Activated CD8-positive, alpha-beta memory T cell treated with anti-CD3 and anti-CD28 coated beads, Interleukin-2, amount 50 U/mL, for 24 hours (primary cell): ENCODE results near the gene GOSR2.
"Not testable (repeated sequence)": the region's sequence is repeated elsewhere in the genome, so short reads cannot be mapped to it uniquely, and the experiment has no call there.

Source experiments
- DNase-seq: peaks from one replicate; pipeline ENCODE4 v3.0.0-alpha.2; 2020; ENCODE audit errors: extremely low read depth

GOSR2 gene

GRCh38 chr17:46930051-46930450, 7.1 kb downstream of the GOSR2 start:
- no peak for DNase-seq

DNA sequence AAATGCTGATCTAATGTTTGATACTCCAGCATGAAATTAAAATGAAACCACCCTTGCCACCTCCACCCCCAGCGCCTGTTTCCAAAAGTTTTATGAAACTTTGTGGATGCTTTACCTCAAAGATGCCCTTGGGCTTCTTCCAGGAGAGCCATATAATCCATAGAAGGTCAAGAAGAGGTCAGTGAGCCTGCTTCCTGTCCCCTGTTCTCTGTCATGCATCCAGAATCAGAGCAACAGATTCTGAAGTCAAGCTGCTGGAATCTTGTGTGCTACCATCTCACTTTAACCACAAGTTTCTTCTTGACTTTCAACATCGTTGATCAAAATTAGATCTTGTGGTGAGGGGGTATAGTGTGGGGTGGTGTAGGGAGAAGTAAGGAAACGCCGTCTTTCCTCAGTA, 8.6 kb downstream of the GOSR2 start:
- no peak for DNase-seq

- no peak for DNase-seq
These were observed 12.8 kb downstream of the GOSR2 start for GRCh38 chr17:46935658-46936266.

- DNase-seq = peak; percentile 36
These were observed 17.9 kb downstream of the GOSR2 start for GRCh38 chr17:46940692-46941404.

DNA sequence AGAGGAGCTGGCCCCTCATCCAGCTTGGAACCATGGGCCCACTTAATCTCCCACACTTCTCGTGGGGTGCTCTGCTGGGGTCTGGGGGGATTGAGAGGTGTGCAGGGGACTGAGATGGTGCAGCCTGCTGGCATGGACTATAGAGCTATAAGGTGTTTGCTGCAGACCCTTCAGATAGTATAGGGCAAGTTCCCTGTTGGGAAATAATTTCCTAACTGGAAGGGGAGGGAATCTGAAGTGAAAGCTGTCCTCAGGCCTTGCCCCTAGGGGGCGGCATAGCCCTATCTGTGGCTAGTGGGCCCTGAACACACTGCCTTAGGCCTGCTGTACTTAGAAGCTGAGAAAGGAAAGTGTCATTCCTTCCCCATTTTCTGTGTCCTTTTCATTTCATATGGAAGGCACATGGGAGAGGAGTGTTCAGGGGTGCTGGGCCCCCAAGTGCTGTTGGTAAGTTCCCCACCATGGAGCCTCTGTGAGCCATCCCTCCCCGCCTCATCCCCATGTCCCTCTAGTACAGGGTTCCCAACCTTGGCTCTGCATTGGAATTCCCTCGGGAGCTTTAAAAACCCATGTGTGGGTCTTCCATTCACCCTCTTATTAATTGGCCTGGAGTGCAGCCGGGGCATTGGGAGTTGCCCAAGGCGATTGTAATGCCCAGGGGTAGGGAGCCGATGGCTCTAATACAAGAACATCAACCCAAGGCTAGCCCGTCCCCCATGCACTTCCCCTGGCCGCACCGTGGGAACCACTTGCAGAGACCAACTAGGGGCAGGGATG, 19.7 kb downstream of the GOSR2 start:
- DNase-seq = no peak

GRCh38 chr17:46943218-46943500, 20.2 kb downstream of the GOSR2 start:
- no peak for DNase-seq

DNA sequence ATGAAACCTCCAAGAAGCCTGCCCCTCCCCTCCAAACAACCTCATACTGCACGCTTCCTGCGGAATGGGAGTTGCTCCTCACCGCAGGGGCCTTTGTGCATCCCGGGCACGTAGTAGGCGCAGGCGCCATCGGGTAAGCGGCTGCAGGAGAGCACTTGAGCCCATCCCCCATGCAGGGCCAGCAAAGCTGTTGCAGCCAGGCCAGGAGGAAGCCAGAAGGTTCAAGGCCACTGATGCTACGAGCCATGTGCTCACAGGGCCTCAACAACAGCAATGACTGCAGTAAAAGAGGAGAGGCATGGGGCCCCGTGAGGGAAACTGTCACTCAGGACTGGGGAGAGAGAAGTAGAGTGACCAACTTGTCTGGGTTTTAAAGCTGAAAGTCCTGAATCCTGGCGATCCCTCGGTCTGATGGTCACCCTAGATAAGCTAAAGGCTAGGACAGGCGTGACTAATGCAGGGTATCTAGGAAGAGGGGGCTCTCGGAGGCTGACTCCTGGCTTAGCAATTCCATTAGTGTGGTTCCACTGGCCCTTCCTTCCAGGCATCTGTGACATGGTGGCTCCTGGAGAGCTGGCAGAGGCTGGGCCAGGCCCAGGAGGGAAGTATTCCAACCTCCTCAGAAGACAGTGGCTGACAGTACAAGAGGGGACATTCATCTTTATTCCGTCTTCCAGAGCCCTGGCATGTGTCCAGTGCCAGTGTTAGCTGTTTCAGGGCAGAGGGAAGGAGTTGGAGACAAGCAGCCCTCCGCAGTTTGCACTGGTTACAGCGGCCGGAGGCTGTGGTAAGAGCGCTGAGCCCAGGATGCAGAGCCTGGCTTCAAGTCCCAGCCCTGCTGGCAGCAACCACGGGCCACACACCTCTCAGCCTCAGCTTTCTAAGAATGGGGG, 20.8 kb downstream of the GOSR2 start:
- no peak for DNase-seq

- no peak for DNase-seq
These were observed 22.0 kb downstream of the GOSR2 start for GRCh38 chr17:46944931-46945330.

DNA sequence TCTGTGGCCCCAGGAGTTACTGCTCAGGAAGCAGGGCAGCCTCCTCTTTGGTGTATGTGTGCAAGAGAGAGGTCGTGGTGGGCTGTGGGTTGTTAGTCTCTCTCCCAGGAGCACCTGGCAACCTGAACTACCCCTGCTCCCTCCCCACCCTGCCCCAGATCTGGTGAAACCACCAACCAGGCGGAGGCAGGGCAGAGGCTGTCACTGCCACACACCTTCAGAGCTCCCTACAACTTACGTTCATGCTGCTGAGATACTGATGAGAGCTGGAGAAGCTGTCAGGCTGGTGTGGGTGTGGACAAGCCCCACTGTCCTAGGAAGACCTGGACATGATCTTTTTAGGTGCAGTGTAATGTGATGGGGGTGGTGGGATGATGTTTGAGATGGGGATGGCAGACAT, 24.3 kb downstream of the GOSR2 start:
- DNase-seq = no peak

DNA sequence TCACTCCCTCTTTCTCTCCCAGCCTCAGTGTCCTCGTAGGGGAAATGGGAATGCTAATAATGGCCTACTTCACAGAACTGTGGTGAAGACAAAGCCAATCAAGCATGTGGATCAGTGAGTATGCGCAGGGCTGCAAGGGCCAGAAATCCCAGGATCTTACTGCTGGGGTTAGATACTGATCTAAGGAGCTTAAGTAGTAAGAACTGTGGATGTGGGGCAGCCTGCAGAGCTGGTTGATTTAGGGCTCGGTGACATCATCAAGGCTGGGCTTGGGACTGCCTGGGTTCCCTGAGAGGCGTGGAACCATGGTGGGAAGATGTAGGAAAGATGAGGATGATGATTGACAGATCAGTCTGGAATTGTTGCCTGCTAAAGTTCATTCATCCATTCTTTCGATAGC, 25.6 kb downstream of the GOSR2 start:
- no peak for DNase-seq

GRCh38 chr17:46949291-46950174, 26.6 kb downstream of the GOSR2 start:
- no peak for DNase-seq

DNA sequence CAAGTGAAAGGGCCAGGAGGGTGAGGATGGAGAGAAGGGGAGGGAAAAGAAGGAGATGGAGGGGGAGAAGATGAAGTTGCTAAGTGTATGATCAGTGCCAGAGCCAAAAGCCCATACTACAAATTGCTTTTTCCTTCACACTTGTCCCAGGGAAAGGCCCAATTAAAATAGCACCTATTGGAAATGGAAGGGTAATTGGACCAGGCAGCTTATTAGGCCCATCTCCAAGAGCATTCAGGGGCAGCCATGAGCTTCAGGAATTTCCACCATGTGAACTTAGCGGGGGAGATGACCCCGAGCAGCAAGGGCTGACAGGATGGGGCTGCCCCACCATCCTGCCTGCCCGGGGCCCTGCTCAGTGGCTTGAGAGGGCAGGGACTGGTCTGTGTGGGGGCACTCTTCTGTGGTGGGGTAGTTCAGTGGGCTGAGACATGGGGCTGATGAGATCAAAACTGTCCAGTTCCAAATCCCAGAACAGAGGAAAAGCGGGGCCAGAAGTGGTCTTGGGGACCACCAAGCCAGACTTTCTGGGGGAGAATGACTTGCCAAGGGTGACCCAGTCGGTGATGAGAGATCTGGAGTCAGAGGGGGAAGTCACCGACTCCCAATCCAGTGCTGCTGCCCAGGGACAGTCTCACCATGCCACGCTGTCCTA, 27.5 kb downstream of the GOSR2 start:
- no peak for DNase-seq

GRCh38 chr17:46950997-46951621, 28.1 kb downstream of the GOSR2 start:
- DNase-seq = no peak

DNA sequence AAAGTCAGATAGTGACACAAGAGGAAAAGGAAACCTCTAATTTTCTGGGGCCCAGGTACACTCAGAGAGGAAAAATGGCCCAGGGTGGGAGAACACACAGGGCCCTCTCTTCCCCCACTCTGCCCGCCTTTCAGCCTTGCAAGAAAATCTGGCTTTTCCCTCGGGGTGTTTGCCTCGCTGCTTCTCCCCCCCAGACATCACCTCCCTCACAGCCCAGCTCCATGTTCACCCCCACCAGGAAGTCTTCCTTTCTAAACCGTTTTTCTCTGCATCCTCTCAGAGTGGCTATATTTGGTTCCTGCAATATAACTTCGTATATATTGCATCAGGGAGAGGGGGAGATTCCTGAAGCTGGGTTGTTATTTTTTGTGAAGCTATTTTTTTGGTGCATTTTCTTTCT, 28.7 kb downstream of the GOSR2 start:
- no peak for DNase-seq

DNA sequence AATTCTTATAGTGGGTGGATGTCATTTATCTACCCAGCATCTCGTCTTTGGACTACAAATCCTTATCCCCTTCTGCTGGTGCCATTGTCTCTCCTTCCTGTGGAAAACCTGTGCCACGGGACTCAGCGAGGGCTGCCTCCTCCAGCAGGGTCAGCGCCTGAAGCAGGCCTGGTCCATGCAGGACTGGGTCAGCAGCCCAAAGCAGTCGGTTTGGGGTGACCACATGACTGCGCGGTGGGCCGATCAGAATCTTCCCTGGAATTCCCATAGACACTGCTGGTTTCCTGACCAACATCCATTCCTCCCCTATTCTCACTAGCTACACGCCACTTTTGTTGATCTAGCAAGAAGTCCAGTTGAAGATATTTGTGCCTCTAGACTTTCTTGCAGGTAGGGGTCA, 29.2 kb downstream of the GOSR2 start:
- DNase-seq = no peak

DNA sequence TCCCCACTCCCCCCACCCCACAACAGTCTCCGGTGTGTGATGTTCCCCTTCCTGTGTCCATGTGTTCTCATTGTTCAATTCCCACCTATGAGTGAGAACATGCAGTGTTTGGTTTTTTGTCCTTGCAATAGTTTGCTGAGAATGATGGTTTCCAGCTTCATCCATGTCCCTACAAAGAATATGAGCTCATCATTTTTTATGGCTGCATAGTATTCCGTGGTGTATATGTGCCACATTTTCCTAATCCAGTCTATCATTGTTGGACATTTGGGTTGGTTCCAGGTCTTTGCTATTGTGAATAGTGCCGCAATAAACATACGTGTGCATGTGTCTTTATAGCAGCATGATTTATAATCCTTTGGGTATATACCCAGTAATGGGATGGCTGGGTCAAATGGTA, 30.2 kb downstream of the GOSR2 start:
- not testable (repeated sequence) for DNase-seq

DNA sequence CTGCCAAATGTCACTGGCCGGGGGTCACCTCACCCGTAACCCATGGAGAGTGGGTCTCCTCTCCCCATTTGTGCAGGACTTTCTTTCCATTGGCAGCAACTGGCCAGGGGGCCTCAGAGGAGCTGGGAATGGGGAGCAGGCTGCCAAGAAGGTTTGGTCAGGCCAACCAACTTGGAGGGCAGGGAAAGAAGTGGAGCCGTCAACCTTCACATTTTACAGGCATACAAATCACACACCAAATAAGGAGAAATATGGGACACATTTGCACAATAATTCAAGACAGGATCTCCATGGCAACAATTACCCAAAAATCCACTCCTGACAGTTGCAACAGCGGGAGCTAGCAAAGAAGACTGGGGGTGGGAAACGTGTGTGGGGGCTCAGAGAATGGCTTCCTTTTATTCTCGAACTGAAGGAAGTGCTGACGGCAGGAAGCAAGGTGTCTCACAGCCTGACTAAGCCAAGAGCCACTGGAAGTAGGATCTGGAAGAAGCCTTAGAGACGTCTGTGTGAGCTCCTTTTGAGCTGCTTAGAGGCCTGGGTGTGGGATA, 35.2 kb downstream of the GOSR2 start:
- no peak for DNase-seq

GRCh38 chr17:46960152-46960551, 37.2 kb downstream of the GOSR2 start:
- no peak for DNase-seq

- no peak for DNase-seq
These were observed 39.4 kb downstream of the GOSR2 start for GRCh38 chr17:46962374-46962790.

- DNase-seq = no peak
These were observed 40.6 kb downstream of the GOSR2 start for GRCh38 chr17:46963571-46963970.
